H9 (cell line): ENCODE measurements around the gene ANKRD44. TPM values are rescaled to one million over a fixed set of nuclear protein-coding genes. Genes with fewer than 3 reads are reported as not detected.

Source experiments
- DNase-seq: peaks from one replicate; pipeline ENCODE4 v3.0.0-alpha.2; 2017
- H2AFZ ChIP-seq: one replicate; pipeline ENCODE4 v1.6.1; 2013; ENCODE audit warnings: mild to moderate bottlenecking, low read length, control low read depth, moderate library complexity
- H2AK5ac ChIP-seq: 2 replicates; pipeline ENCODE4 v1.6.1; 2013; ENCODE audit warnings: low read length, control low read depth, mixed read lengths; ENCODE audit not compliant: insufficient read length
- H2BK120ac ChIP-seq: one replicate; pipeline ENCODE4 v1.6.1; 2013; ENCODE audit warnings: low read depth, mild to moderate bottlenecking, low read length, control low read depth, inconsistent platforms; ENCODE audit not compliant: poor library complexity, severe bottlenecking
- H2BK12ac ChIP-seq: 2 replicates; pipeline ENCODE4 v1.6.1; 2013; ENCODE audit warnings: low read length, control low read depth, mixed read lengths, low read depth; ENCODE audit not compliant: insufficient read length
- H2BK15ac ChIP-seq: 2 replicates; pipeline ENCODE4 v1.6.1; 2013; ENCODE audit warnings: low read depth, low read length, control low read depth
- H2BK20ac ChIP-seq: one replicate; pipeline ENCODE4 v1.6.1; 2013; ENCODE audit warnings: low read depth, mild to moderate bottlenecking, low read length, control low read depth, inconsistent platforms; ENCODE audit not compliant: poor library complexity, severe bottlenecking
- H2BK5ac ChIP-seq: 2 replicates; pipeline ENCODE4 v1.6.1; 2013; ENCODE audit warnings: low read length, control low read depth, mixed read lengths; ENCODE audit not compliant: insufficient read length
- H3K14ac ChIP-seq: 2 replicates; pipeline ENCODE4 v1.6.1; 2013; ENCODE audit warnings: low read length, control low read depth; ENCODE audit not compliant: insufficient read depth
- H3K18ac ChIP-seq: 2 replicates; pipeline ENCODE4 v1.6.1; 2013; ENCODE audit warnings: low read depth, mild to moderate bottlenecking, mixed read lengths, low read length, control low read depth; ENCODE audit not compliant: insufficient read length
- H3K23ac ChIP-seq: 2 replicates; pipeline ENCODE4 v1.6.1; 2013; ENCODE audit warnings: low read length, control low read depth, mixed read lengths, low read depth; ENCODE audit not compliant: insufficient read length
- H3K23me2 ChIP-seq: 2 replicates; pipeline ENCODE4 v1.6.1; 2013; ENCODE audit warnings: low read depth, mild to moderate bottlenecking, mixed read lengths, low read length, control low read depth; ENCODE audit not compliant: insufficient read length, poor library complexity, severe bottlenecking
- H3K27ac ChIP-seq: 2 replicates; pipeline ENCODE4 v1.5.1; 2013; ENCODE audit warnings: low read length, control low read depth, mixed read lengths, low read depth; ENCODE audit not compliant: insufficient read length
- H3K27me3 ChIP-seq: 2 replicates; pipeline ENCODE4 v1.6.1; 2013; ENCODE audit warnings: low read length, control low read depth, inconsistent platforms; ENCODE audit not compliant: insufficient read depth
- H3K4ac ChIP-seq: 2 replicates; pipeline ENCODE4 v1.6.1; 2013; ENCODE audit warnings: low read depth, mild to moderate bottlenecking, control low read depth, inconsistent platforms, low read length, moderate library complexity
- H3K4me1 ChIP-seq: 2 replicates; pipeline ENCODE4 v1.6.1; 2013; ENCODE audit warnings: low read length, control low read depth, inconsistent platforms; ENCODE audit not compliant: insufficient read depth
- H3K4me2 ChIP-seq: 2 replicates; pipeline ENCODE4 v1.6.1; 2013; ENCODE audit warnings: low read length, control low read depth, mixed read lengths; ENCODE audit not compliant: insufficient read length, insufficient read depth
- H3K56ac ChIP-seq: 2 replicates; pipeline ENCODE4 v1.6.1; 2013; ENCODE audit warnings: low read depth, mild to moderate bottlenecking, mixed read lengths, low read length, control low read depth; ENCODE audit not compliant: insufficient read length
- H3K79me1 ChIP-seq: 2 replicates; pipeline ENCODE4 v1.6.1; 2013; ENCODE audit warnings: low read depth, mild to moderate bottlenecking, moderate library complexity, low read length, control low read depth, inconsistent platforms; ENCODE audit not compliant: insufficient read depth, poor library complexity, severe bottlenecking
- H3K79me2 ChIP-seq: 2 replicates; pipeline ENCODE4 v1.6.1; 2013; ENCODE audit warnings: low read length, control low read depth, inconsistent platforms; ENCODE audit not compliant: insufficient read depth
- H3K9ac ChIP-seq: 2 replicates; pipeline ENCODE4 v1.6.1; 2013; ENCODE audit warnings: low read length, control low read depth, mixed read lengths; ENCODE audit not compliant: insufficient read length; ENCODE audit errors: extremely low read depth
- H3K9me3 ChIP-seq: one replicate; pipeline ENCODE4 v1.6.1; 2013; ENCODE audit warnings: low read depth, low read length, inconsistent platforms; ENCODE audit not compliant: control insufficient read depth
- H3T11ph ChIP-seq: one replicate; pipeline ENCODE4 v1.6.1; 2013; ENCODE audit warnings: mild to moderate bottlenecking, low read length, control low read depth, inconsistent platforms
- H4K20me1 ChIP-seq: one replicate; pipeline ENCODE4 v1.6.1; 2013; ENCODE audit not compliant: control insufficient read depth, insufficient read length, insufficient read depth
- H4K5ac ChIP-seq: 2 replicates; pipeline ENCODE4 v1.6.1; 2013; ENCODE audit warnings: low read depth, mild to moderate bottlenecking, mixed read lengths, low read length, control low read depth; ENCODE audit not compliant: insufficient read length
- H4K8ac ChIP-seq: replicated peaks from 2 replicates; pipeline ENCODE4 v1.6.1; 2013; ENCODE audit warnings: low read length, control low read depth, mixed read lengths, low read depth; ENCODE audit not compliant: insufficient read length
- H4K91ac ChIP-seq: 2 replicates; pipeline ENCODE4 v1.6.1; 2013; ENCODE audit warnings: low read depth, mild to moderate bottlenecking, moderate library complexity, mixed read lengths, low read length, control low read depth; ENCODE audit not compliant: insufficient read length
- H3K27ac Mint-ChIP-seq, 3 experiments: 2 replicates in 2 of 3; 3 replicates in 1 of 3; pipeline ENCODE4 v1.8.0; 2020 to 2021; ENCODE audit warnings: mixed read lengths in 3 of 3, mild to moderate bottlenecking in 1 of 3, moderate library complexity in 1 of 3
- H3K27me3 Mint-ChIP-seq: 2 replicates; pipeline ENCODE4 v1.8.0; 2021; ENCODE audit warnings: low read depth, mild to moderate bottlenecking, moderate library complexity, mixed read lengths
- H3K36me3 Mint-ChIP-seq, 3 experiments: 2 replicates in 2 of 3; 3 replicates in 1 of 3; pipeline ENCODE4 v1.8.0; 2020 to 2021; ENCODE audit warnings: low read depth in 3 of 3, mixed read lengths in 3 of 3; ENCODE audit not compliant: insufficient read depth in 1 of 3
- H3K4me1 Mint-ChIP-seq, 2 experiments: 2 replicates each; pipeline ENCODE4 v1.8.0; 2020; ENCODE audit warnings: mixed read lengths in 2 of 2
- H3K4me3 Mint-ChIP-seq, 2 experiments: 2 replicates in 1 of 2; 3 replicates in 1 of 2; pipeline ENCODE4 v1.8.0; 2020 to 2021; ENCODE audit warnings: mild to moderate bottlenecking in 2 of 2, mixed read lengths in 2 of 2, moderate library complexity in 1 of 2
- H3K9me3 Mint-ChIP-seq, 2 experiments: 2 replicates in 1 of 2; 3 replicates in 1 of 2; pipeline ENCODE4 v1.8.0; 2020; ENCODE audit warnings: mild to moderate bottlenecking in 2 of 2, mixed read lengths in 2 of 2, moderate library complexity in 1 of 2
- CTCF ChIP-seq: fragments of 200-600 bp; sonication (generic); conservative IDR thresholded peaks from 3 replicates; pipeline ENCODE4 v1.8.0; 2021; ENCODE audit warnings: antibody characterized with exemption, mild to moderate bottlenecking
- WGBS: extraction: QIAGEN DNeasy Blood & Tissue Kit; methylation state at CpG from one replicate; pipeline ENCODE4 v1.1.7; 2013; ENCODE audit warnings: missing lambda C conversion rate, low lambda C conversion rate, mixed read lengths; ENCODE audit not compliant: insufficient read length; ENCODE audit errors: extremely low coverage; 5-methylcytosine and 5-hydroxymethylcytosine counted together
- total RNA-seq: library from RNA; stranded (reverse); gene quantifications from 2 replicates; pipeline ENCODE4 v1.2.1, GENCODE V29; 2021

The ANKRD44 gene
- total RNA-seq, 1 experiment from 2014 or later, result 1.9 TPM

- no peak for DNase-seq
- no peak overlapping the region for H2AFZ ChIP-seq
- no peaks in the 10 kb centered on the region for H3K9me3 Mint-ChIP-seq
Observed at GRCh38 chr2:197028230-197028629, 282.4 kb downstream of the ANKRD44 start.

More at GRCh38 chr2:197028230-197028629, 282.4 kb downstream of the ANKRD44 start:
- H3K27ac ChIP-seq, result no peak overlapping the region
- no peak overlapping the region for H2BK120ac ChIP-seq
- no peak overlapping the region for H3K9ac ChIP-seq
- no peak overlapping the region for H4K91ac ChIP-seq
- H3K9me3 ChIP-seq, result no peaks in the 10 kb centered on the region
- H3K23ac ChIP-seq, result no peak overlapping the region
- H2BK12ac ChIP-seq, result no peak overlapping the region
- Mint-ChIP-seq H3K4me1 (no peaks in the 10 kb centered on the region), H3K4me3 (no peak overlapping the region), H3K27ac (no peak overlapping the region), H3K36me3 (no peaks in the 10 kb centered on the region), H3K27me3 (no peaks in the 10 kb centered on the region)
- no peak overlapping the region for H3K4me2 ChIP-seq
- no peak overlapping the region for H3K4ac ChIP-seq
- no peaks in the 10 kb centered on the region for H4K20me1 ChIP-seq
- no peaks in the 10 kb centered on the region for H3K79me1 ChIP-seq
- no peak overlapping the region for H3K56ac ChIP-seq
- no peaks in the 10 kb centered on the region for H3K23me2 ChIP-seq
- TF ChIP-seq CTCF, result no peak
- no peak overlapping the region for H3K18ac ChIP-seq
- no peak overlapping the region for H2AK5ac ChIP-seq
- H2BK5ac ChIP-seq, result no peak overlapping the region
- no peak overlapping the region for H4K5ac ChIP-seq
- H3K79me2 ChIP-seq, result no peaks in the 10 kb centered on the region
- no peaks in the 10 kb centered on the region for H3K27me3 ChIP-seq
- no peak overlapping the region for H2BK20ac ChIP-seq
- no peak overlapping the region for H3T11ph ChIP-seq
- no peak overlapping the region for H2BK15ac ChIP-seq
- H3K4me1 ChIP-seq, result no peaks in the 10 kb centered on the region
- H4K8ac ChIP-seq, result no peak overlapping the region
- WGBS, result no CpG with 5 or more reads among the region's 4 CpGs
- H3K14ac ChIP-seq, result no peak overlapping the region
